Measurements from ENCODE around the gene SLX4IP. TPM values are rescaled to one million over a fixed set of nuclear protein-coding genes. Genes with fewer than 3 reads are reported as not detected.

The SLX4IP gene
- total and polyA plus RNA-seq, 2 of the 13 experiments (the other 11 are each of a cell fraction or from before 2014, with no cell fraction given), result 3.6 to 7.3 TPM

- TF ChIP-seq PRMT3 (CRISPR knock-in tag; IDR thresholded peaks at IDR 0.05; ENCODE audit: borderline replicate concordance, low read depth) (0 out of 2 replicates have a peak, but pooled peaks have one; percentile 34), ZBTB25 (CRISPR knock-in tag; IDR thresholded peaks at IDR 0.05) (no peak; the same call in 1 of the 2 replicates), ZSCAN9 (CRISPR knock-in tag; IDR thresholded peaks at IDR 0.05; ENCODE audit: borderline replicate concordance) (peak; percentile 73; the same call in 1 of the 2 replicates), ZBTB3 (CRISPR knock-in tag; IDR thresholded peaks at IDR 0.05; ENCODE audit: borderline replicate concordance, low read depth) (peak; percentile 7; the same call in 1 of the 2 replicates), ZNF382 (CRISPR knock-in tag; IDR thresholded peaks at IDR 0.05; ENCODE audit: borderline replicate concordance) (no peak), PAXIP1 (CRISPR knock-in tag; conservative IDR thresholded peaks at IDR 0.05) (peak; percentile 77), ZBTB8A (CRISPR knock-in tag; IDR thresholded peaks at IDR 0.05; ENCODE audit: borderline replicate concordance, low read depth) (no peak), GATAD1 (CRISPR knock-in tag; IDR thresholded peaks at IDR 0.05) (peak; percentile 67), ZNF792 (CRISPR knock-in tag; IDR thresholded peaks at IDR 0.05) (peak; percentile 88), ZNF101 (CRISPR knock-in tag; IDR thresholded peaks at IDR 0.05; ENCODE audit: borderline replicate concordance, low read depth) (no peak), CHCHD3 (CRISPR knock-in tag; IDR thresholded peaks at IDR 0.05) (no peak), AHR (CRISPR knock-in tag; IDR thresholded peaks at IDR 0.05) (0 out of 2 replicates have a peak, but pooled peaks have one; percentile 4), NCOA2 (CRISPR knock-in tag; IDR thresholded peaks at IDR 0.05) (peak; percentile 88), RXRA (CRISPR knock-in tag; IDR thresholded peaks at IDR 0.05) (peak; percentile 68; the same call in 1 of the 2 replicates), ZNF354B (CRISPR knock-in tag; IDR thresholded peaks at IDR 0.05) (no peak)
- TF ChIP-seq, protein P1, sequence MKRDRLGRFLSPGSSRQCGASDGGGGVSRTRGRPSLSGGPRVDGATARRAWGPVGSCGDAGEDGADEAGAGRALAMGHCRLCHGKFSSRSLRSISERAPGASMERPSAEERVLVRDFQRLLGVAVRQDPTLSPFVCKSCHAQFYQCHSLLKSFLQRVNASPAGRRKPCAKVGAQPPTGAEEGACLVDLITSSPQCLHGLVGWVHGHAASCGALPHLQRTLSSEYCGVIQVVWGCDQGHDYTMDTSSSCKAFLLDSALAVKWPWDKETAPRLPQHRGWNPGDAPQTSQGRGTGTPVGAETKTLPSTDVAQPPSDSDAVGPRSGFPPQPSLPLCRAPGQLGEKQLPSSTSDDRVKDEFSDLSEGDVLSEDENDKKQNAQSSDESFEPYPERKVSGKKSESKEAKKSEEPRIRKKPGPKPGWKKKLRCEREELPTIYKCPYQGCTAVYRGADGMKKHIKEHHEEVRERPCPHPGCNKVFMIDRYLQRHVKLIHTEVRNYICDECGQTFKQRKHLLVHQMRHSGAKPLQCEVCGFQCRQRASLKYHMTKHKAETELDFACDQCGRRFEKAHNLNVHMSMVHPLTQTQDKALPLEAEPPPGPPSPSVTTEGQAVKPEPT (CRISPR knock-in tag; IDR thresholded peaks at IDR 0.05; ENCODE audit: low read depth), result no peak
- TF ChIP-seq, protein P2, sequence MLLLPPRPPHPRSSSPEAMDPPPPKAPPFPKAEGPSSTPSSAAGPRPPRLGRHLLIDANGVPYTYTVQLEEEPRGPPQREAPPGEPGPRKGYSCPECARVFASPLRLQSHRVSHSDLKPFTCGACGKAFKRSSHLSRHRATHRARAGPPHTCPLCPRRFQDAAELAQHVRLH (CRISPR knock-in tag; IDR thresholded peaks at IDR 0.05; ENCODE audit: borderline replicate concordance, low read depth), result peak; percentile 82; the same call in 1 of the 2 replicates
- TF ChIP-seq, protein P3, sequence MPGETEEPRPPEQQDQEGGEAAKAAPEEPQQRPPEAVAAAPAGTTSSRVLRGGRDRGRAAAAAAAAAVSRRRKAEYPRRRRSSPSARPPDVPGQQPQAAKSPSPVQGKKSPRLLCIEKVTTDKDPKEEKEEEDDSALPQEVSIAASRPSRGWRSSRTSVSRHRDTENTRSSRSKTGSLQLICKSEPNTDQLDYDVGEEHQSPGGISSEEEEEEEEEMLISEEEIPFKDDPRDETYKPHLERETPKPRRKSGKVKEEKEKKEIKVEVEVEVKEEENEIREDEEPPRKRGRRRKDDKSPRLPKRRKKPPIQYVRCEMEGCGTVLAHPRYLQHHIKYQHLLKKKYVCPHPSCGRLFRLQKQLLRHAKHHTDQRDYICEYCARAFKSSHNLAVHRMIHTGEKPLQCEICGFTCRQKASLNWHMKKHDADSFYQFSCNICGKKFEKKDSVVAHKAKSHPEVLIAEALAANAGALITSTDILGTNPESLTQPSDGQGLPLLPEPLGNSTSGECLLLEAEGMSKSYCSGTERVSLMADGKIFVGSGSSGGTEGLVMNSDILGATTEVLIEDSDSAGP (CRISPR knock-in tag; IDR thresholded peaks at IDR 0.05; ENCODE audit: borderline replicate concordance), result no peak
- TF ChIP-seq, protein P4, sequence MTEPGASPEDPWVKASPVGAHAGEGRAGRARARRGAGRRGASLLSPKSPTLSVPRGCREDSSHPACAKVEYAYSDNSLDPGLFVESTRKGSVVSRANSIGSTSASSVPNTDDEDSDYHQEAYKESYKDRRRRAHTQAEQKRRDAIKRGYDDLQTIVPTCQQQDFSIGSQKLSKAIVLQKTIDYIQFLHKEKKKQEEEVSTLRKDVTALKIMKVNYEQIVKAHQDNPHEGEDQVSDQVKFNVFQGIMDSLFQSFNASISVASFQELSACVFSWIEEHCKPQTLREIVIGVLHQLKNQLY (CRISPR knock-in tag; IDR thresholded peaks at IDR 0.05), result peak; percentile 89
Observed at GRCh38 chr20:10565922-10566897, 131.1 kb downstream of the SLX4IP start (continued).
